22Rv1 (cell line): ENCODE data around the gene POTEG.
"Not testable (repeated sequence)": the region's sequence is repeated elsewhere in the genome, so short reads cannot be mapped to it uniquely, and the experiment has no call there.

ENCODE experiments used
- ZFX ChIP-seq: fragments of 450-650 bp; IDR thresholded peaks from 2 replicates; pipeline ENCODE4 v1.6.1; 2017; ENCODE audit warnings: antibody characterized with exemption, borderline replicate concordance
- TF ChIP-seq, protein P1 (sequence below): fragments of 450-650 bp; IDR thresholded peaks from 2 replicates; pipeline ENCODE4 v1.5.1; 2017; ENCODE audit warnings: mild to moderate bottlenecking

- TF ChIP-seq, protein P1, sequence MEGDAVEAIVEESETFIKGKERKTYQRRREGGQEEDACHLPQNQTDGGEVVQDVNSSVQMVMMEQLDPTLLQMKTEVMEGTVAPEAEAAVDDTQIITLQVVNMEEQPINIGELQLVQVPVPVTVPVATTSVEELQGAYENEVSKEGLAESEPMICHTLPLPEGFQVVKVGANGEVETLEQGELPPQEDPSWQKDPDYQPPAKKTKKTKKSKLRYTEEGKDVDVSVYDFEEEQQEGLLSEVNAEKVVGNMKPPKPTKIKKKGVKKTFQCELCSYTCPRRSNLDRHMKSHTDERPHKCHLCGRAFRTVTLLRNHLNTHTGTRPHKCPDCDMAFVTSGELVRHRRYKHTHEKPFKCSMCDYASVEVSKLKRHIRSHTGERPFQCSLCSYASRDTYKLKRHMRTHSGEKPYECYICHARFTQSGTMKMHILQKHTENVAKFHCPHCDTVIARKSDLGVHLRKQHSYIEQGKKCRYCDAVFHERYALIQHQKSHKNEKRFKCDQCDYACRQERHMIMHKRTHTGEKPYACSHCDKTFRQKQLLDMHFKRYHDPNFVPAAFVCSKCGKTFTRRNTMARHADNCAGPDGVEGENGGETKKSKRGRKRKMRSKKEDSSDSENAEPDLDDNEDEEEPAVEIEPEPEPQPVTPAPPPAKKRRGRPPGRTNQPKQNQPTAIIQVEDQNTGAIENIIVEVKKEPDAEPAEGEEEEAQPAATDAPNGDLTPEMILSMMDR, result not testable (repeated sequence)
- not testable (repeated sequence) for TF ChIP-seq ZFX
Observed at GRCh38 chr14:19436311-19437125, 2.4 kb upstream of the POTEG start.
